PC-3 (cell line): ENCODE measurements around the gene ADORA1. TPM values are rescaled to one million over a fixed set of nuclear protein-coding genes. Genes with fewer than 3 reads are reported as not detected.

ENCODE experiments used
- ATAC-seq: fragments of 200-7000 bp; cut with Tn5 transposase; 2 replicates; pipeline ENCODE4 v1.9.1; 2020; ENCODE audit warnings: mild to moderate bottlenecking, moderate library complexity
- BruUV-seq: library from RNA; stranded (reverse); fragments of 400-500 nt; replicated peaks from 2 replicates; lab custom pipeline; 2021; lab: Mats Ljungman, UMichigan
- CTCF ChIA-PET: fragments of 300-600 bp; sonication (Branson Sonifier 250); formaldehyde crosslinking; loops from one replicate; lab custom pipeline; 2022; ENCODE audit warnings: antibody characterized with exemption; lab: Charles Lee
- POLR2A ChIA-PET: fragments of 300-600 bp; sonication (Branson Sonifier 250); formaldehyde crosslinking; loops from one replicate; lab custom pipeline; 2022; ENCODE audit warnings: antibody characterized with exemption; ENCODE audit not compliant: unreplicated experiment; lab: Charles Lee
- DNase-seq: peaks from one replicate; pipeline ENCODE4 v3.0.0-alpha.2; 2015
- H2AFZ ChIP-seq: fragments of 300-600 bp; sonication (generic); 2 replicates; pipeline ENCODE4 v1.6.0; 2016; ENCODE audit warnings: antibody characterized with exemption, low read length
- H3F3A ChIP-seq: fragments of 300-600 bp; sonication (generic); one replicate; pipeline ENCODE4 v1.6.0; 2017; ENCODE audit warnings: antibody characterized with exemption, low read length, control low read depth, mild to moderate bottlenecking; ENCODE audit not compliant: unreplicated experiment
- H3K27ac ChIP-seq: fragments of 300-600 bp; sonication (generic); 2 replicates; pipeline ENCODE4 v1.5.1; 2016; ENCODE audit warnings: mild to moderate bottlenecking, low read length
- H3K27me3 ChIP-seq: fragments of 300-600 bp; sonication (generic); 2 replicates; pipeline ENCODE4 v1.6.1; 2016; ENCODE audit warnings: low read length, mixed read lengths
- H3K36me3 ChIP-seq: fragments of 300-600 bp; sonication (generic); 2 replicates; pipeline ENCODE4 v1.6.1; 2016; ENCODE audit warnings: low read depth, mixed run types, low read length, mixed read lengths
- H3K4me1 ChIP-seq: fragments of 300-600 bp; sonication (generic); 2 replicates; pipeline ENCODE4 v1.5.1; 2016; ENCODE audit warnings: low read length; ENCODE audit not compliant: insufficient read depth
- H3K4me2 ChIP-seq: fragments of 300-600 bp; sonication (generic); 2 replicates; pipeline ENCODE4 v1.6.0; 2016; ENCODE audit warnings: low read length
- H3K4me3 ChIP-seq: fragments of 300-600 bp; sonication (generic); 2 replicates; pipeline ENCODE4 v1.5.1; 2016; ENCODE audit warnings: mild to moderate bottlenecking, low read length, mixed read lengths
- H3K79me2 ChIP-seq: fragments of 300-600 bp; sonication (generic); 2 replicates; pipeline ENCODE4 v1.6.1; 2017; ENCODE audit warnings: low read length, mixed read lengths
- H3K9ac ChIP-seq: fragments of 300-600 bp; sonication (generic); 2 replicates; pipeline ENCODE4 v1.6.0; 2016; ENCODE audit warnings: mild to moderate bottlenecking, low read length
- H3K9me2 ChIP-seq: fragments of 300-600 bp; sonication (generic); replicated peaks from 2 replicates; pipeline ENCODE4 v1.6.1; 2016; ENCODE audit warnings: mixed run types, low read length, mixed read lengths
- H3K9me3 ChIP-seq: fragments of 300-600 bp; sonication (generic); 2 replicates; pipeline ENCODE4 v1.6.1; 2016; ENCODE audit warnings: low read length, mixed read lengths
- H4K20me1 ChIP-seq: fragments of 300-600 bp; sonication (generic); 2 replicates; pipeline ENCODE4 v1.6.1; 2016; ENCODE audit warnings: low read length, mixed read lengths
- EZH2 ChIP-seq: fragments of 300-600 bp; sonication (generic); IDR thresholded peaks from one replicate; pipeline ENCODE4 v1.6.1; 2017; ENCODE audit warnings: antibody characterized with exemption, mild to moderate bottlenecking, low read length; ENCODE audit not compliant: unreplicated experiment
- EZH2phosphoT487 ChIP-seq: fragments of 300-600 bp; sonication (generic); IDR thresholded peaks from 2 replicates; pipeline ENCODE4 v1.6.1; 2018; ENCODE audit warnings: mild to moderate bottlenecking, antibody characterized with exemption, low read length, borderline replicate concordance
- intact Hi-C: fragments of 100-400 bp; cut with micrococcal nuclease; formaldehyde crosslinking; loops from 2 replicates; pipeline ENCODE4 v1.9.0; 2023
- total RNA-seq: library from RNA; depleted of rRNA; stranded (reverse); fragments of >200 nt; gene quantifications from 2 replicates; pipeline ENCODE4 v1.2.3, GENCODE V29; 2014
- TF ChIP-seq, protein P1 (sequence below): fragments of 300-600 bp; sonication (generic); conservative IDR thresholded peaks from 2 replicates; pipeline ENCODE4 v1.5.1; 2017; ENCODE audit warnings: antibody characterized with exemption, low read depth, mild to moderate bottlenecking, low read length

The ADORA1 gene
- total RNA-seq, 1 experiment from 2014 or later = 1.4 TPM

- Histone ChIP-seq H3K4me3 (no peak overlapping the region), H4K20me1 (no peaks in the 10 kb centered on the region), H3K4me1 (no peaks in the 10 kb centered on the region), H3F3A (no peaks in the 10 kb centered on the region), H3K9me2 (no peaks in the 10 kb centered on the region), H3K36me3 (no peaks in the 10 kb centered on the region), H3K4me2 (no peak overlapping the region), H2AFZ (no peak overlapping the region), H3K9me3 (no peaks in the 10 kb centered on the region), H3K27me3 (peaks cover 85% of the 10 kb centered on the region), H3K9ac (no peak overlapping the region), H3K27ac (no peak overlapping the region), H3K79me2 (no peaks in the 10 kb centered on the region)
- ChIA-PET POLR2A (no interaction called here), CTCF (no interaction called here)
- intact Hi-C loops = no loop called here
- BruUV-seq = no TSS peak
- no peak for ATAC-seq
- TF ChIP-seq, protein P1, sequence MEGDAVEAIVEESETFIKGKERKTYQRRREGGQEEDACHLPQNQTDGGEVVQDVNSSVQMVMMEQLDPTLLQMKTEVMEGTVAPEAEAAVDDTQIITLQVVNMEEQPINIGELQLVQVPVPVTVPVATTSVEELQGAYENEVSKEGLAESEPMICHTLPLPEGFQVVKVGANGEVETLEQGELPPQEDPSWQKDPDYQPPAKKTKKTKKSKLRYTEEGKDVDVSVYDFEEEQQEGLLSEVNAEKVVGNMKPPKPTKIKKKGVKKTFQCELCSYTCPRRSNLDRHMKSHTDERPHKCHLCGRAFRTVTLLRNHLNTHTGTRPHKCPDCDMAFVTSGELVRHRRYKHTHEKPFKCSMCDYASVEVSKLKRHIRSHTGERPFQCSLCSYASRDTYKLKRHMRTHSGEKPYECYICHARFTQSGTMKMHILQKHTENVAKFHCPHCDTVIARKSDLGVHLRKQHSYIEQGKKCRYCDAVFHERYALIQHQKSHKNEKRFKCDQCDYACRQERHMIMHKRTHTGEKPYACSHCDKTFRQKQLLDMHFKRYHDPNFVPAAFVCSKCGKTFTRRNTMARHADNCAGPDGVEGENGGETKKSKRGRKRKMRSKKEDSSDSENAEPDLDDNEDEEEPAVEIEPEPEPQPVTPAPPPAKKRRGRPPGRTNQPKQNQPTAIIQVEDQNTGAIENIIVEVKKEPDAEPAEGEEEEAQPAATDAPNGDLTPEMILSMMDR = no peak
- no peak for TF ChIP-seq EZH2phosphoT487
- TF ChIP-seq EZH2 = no peak
- no peak for DNase-seq
Observed at GRCh38 chr1:203112475-203112874, 15.1 kb upstream of the ADORA1 start.

DNA sequence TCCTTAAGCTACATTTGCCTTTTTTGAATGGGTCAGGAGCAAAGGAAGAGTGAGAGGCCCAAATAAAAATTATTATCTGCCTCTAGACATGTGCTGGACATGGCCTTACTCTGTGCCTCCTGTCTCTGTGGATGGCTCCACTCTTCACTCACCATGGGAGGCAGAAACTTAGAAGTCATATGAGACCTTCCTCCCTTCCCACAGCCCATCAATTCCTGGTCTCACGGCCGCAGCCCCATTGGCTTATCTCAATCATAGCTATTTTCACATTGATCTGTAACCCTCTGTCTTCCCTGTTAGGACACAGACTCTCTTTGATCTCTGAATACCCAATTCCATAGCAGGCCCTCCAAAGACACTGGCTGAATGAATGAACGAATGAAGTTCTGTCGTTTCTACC lies 14.2 kb upstream of the ADORA1 start:
- H3K9me2 ChIP-seq = no peaks in the 10 kb centered on the region
- no peaks in the 10 kb centered on the region for H3K79me2 ChIP-seq
- CTCF ChIA-PET = interaction anchor here (0.6 kb wide), 1 partner anchor 102 kb away, joined by 6 read pairs; no protein-coding TSS in a partner anchor
- ATAC-seq = no peak
- BruUV-seq = no TSS peak
- no peak overlapping the region for H2AFZ ChIP-seq
- H3K27ac ChIP-seq = no peak overlapping the region
- no peak overlapping the region for H3K4me3 ChIP-seq
- H3K4me1 ChIP-seq = no peaks in the 10 kb centered on the region
- intact Hi-C loops = no loop called here
- no peak for DNase-seq
- no peaks in the 10 kb centered on the region for H3K9me3 ChIP-seq
- peaks cover 76% of the 10 kb centered on the region for H3K27me3 ChIP-seq
- H3F3A ChIP-seq = no peaks in the 10 kb centered on the region
- TF ChIP-seq, protein P1 = no peak
- TF ChIP-seq EZH2 (no peak), EZH2phosphoT487 (no peak)
- H3K4me2 ChIP-seq = no peak overlapping the region
- H3K9ac ChIP-seq = no peak overlapping the region
- POLR2A ChIA-PET = no interaction called here
- no peaks in the 10 kb centered on the region for H4K20me1 ChIP-seq
- no peaks in the 10 kb centered on the region for H3K36me3 ChIP-seq

DNA sequence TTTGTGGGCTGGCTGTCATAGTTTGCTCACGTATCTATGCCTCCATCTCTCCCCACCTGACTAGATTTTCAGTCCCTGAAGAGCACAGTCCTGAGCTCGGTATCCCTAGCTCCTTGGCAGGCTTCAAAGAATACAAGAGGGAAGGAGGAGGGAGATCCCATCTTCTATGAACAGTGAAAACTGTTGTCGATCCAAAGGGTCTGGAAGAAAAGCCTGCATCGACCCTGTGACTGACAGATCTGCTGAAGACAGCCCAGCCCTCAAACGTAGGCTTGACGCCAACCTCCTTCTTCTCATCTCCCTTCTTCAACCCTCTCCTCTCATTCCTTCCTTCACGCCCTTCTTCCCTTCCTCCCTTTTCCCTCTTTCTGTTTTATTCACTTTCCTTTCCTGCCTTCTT lies 13.3 kb upstream of the ADORA1 start:
- POLR2A ChIA-PET = no interaction called here
- no peak for DNase-seq
- no TSS peak for BruUV-seq

More for the DNA sequence above, 13.3 kb upstream of the ADORA1 start:
- intact Hi-C loops = no loop called here
- H3K9me2 ChIP-seq = no peaks in the 10 kb centered on the region
- no peaks in the 10 kb centered on the region for H3K9me3 ChIP-seq
- no peaks in the 10 kb centered on the region for H3K4me1 ChIP-seq
- H3K79me2 ChIP-seq = no peaks in the 10 kb centered on the region
- H4K20me1 ChIP-seq = no peaks in the 10 kb centered on the region
- TF ChIP-seq, protein P1 = no peak
- TF ChIP-seq EZH2 = no peak
- TF ChIP-seq EZH2phosphoT487 = no peak
- CTCF ChIA-PET = no interaction called here
- peaks cover 68% of the 10 kb centered on the region for H3K27me3 ChIP-seq
- no peak overlapping the region for H3K27ac ChIP-seq
- no peak overlapping the region for H3K4me3 ChIP-seq
- H3K4me2 ChIP-seq = no peak overlapping the region
- H3K36me3 ChIP-seq = no peaks in the 10 kb centered on the region
- H3K9ac ChIP-seq = no peak overlapping the region
- no peaks in the 10 kb centered on the region for H3F3A ChIP-seq
- H2AFZ ChIP-seq = no peak overlapping the region
- ATAC-seq = no peak
